Amniotic epithelial cell (primary cell): ENCODE results near the gene UTP14A.

Experiments
- DNase-seq: peaks from one replicate; pipeline ENCODE4 v3.0.0-alpha.2; 2010; ENCODE audit warnings: low read depth

UTP14A gene

GRCh38 chrX:129953334-129953648, 47.3 kb downstream of the UTP14A start:
- DNase-seq, result no peak

GRCh38 chrX:129953881-129954280, 47.9 kb downstream of the UTP14A start:
- DNase-seq, result no peak

DNA sequence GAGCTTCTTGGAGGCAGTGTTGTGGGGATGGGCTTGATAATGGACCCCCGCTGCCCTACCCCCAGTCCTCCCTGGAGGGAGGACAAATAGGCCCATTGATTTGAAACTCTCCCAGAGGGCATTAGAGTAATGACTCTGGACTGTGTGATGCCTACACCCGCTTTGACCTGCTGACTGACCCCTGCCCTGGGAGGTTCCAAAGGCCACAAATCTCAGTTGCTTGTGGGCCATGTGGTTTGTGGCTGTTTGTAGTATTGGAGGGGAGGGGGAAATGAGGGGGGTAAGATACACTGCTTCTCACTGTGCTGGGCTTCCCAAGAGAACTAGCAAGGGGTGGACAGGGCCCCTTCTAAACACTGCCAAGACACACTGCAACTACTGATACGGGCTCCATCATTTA, 48.8 kb downstream of the UTP14A start:
- no peak for DNase-seq

DNA sequence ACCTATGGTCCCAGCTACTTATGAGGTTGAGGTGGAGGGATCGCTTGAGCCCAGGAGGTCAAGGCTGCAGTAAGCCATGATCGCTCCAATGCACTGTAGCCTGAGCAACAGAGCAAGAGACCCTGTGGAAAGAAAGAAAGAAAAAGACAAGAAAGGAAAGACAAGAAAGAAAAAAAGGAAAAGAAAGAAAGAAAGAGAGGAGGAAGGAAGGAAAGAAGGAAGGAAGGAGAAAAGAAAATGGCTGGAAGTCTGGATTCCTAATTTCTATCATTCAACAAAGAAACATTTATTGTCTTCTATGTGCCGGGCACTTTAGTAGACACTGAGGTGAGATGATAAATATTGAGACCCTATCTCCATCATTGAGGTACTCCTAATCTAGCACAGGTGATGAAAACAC, 49.7 kb downstream of the UTP14A start:
- no peak for DNase-seq

- DNase-seq, result no peak
Measured at GRCh38 chrX:129956145-129956544, 50.2 kb downstream of the UTP14A start.

GRCh38 chrX:129956765-129957164, 50.8 kb downstream of the UTP14A start:
- DNase-seq, result no peak

GRCh38 chrX:129957241-129958082, 51.5 kb downstream of the UTP14A start:
- DNase-seq, result peak; percentile 49

DNA sequence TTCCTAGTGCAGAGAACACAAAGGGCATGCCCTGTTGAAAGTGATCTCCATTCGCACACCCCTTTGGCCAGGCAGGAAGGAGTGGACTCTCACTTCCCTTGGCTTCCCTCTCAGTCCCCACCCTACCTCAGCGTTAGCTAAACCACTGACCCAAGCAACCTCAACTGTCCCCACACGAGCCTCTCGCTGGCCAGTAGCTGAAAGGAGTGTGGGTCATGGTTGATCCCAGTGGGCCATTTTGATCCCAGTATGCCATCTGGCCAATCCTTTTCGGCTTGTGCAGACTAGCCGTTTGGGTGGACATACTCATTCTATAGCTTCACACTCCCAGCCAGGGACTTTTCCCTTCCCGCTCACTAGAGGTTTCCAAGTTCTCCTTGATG, 52.1 kb downstream of the UTP14A start:
- no peak for DNase-seq

GRCh38 chrX:129958814-129959492, 53.0 kb downstream of the UTP14A start:
- DNase-seq, result no peak

- peak; percentile 23 for DNase-seq
Measured at GRCh38 chrX:129959493-129959832, 53.5 kb downstream of the UTP14A start.

DNA sequence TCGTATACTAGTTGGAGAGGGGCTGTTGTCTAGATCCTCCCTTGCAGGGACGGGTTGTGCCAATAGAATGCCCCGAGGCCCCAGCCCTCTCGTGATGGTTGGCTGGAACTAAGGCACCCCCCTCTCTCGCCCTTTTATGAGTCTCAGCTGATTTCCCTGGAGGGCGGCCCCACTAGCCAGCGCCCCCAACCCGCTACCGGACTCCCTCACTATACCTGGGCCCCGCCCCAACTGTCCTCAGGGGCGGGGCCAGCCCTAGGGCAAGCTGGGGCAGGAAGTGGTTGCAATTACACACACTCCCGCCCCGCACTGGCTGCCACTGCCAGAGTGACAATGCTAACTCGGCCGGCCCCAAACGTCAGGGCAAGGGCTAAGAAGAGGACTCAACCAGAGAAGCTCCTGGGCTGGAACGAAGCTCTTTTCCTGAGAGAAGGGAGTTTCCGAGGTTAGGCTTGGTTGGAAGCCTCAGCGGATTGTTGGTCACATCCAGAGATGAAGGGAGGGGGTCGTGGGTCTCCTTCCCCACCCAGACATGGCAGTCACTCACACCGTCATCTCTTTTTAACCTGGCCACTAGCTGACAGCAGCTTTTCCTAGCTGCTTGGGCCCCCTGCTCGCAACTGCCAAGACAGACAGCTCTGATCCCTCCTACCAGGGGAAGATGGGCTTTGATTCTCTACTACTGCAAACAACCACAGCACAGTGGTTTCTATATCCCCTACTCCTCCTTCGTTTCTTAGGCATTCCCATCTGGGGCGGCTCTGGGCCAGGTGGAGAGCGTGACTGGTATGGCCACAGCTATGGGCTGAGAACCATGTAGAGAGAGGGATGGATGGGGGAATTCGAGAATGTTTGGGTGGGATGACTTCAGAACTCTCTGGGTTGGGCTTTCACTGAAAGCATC, 55.5 kb downstream of the UTP14A start:
- DNase-seq, result no peak

DNA sequence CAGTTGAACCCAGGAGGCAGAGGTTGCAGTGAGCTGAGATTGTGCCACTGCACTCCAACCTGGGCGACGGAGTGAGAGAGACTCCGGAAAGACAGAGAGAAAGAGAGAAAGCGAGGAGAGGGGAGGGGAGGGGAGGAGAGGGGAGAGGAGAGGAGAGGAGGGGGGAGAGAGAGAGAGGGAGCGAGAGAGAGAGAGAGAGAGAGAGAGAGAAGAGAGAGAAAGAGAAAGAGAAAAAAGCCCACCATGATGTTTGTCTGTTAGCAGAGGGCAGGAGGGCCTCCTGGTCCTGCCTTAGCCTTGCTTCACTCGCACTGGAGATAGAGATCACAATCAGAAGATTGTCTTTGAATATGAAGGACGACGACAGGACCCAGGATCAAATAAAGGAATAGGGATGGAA, 57.8 kb downstream of the UTP14A start:
- no peak for DNase-seq

GRCh38 chrX:129965166-129965565, 59.2 kb downstream of the UTP14A start:
- no peak for DNase-seq

DNA sequence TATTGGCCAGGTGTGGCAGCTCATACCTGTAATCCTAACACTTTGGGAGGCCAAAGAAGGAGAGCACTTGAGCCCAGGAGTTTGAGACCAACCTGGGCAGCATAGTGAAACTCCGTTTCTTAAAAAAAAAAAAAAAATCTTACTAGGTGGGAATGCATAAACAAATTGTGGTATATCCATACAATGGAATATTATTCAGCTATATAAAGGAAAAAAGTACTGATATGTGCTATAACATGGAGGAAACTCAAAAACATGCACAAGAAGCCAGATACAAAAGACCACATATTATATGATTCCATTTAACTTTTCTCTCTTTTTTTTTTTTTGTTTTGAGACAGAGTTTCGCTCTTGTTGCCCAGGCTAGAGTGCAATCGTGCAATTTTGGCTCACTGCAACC, 63.0 kb downstream of the UTP14A start:
- no peak for DNase-seq

GRCh38 chrX:129976441-129976840, 70.5 kb downstream of the UTP14A start:
- DNase-seq, result no peak
